Liver (tissue), 9 donors: Measurements from ENCODE around the gene MRPL21. TPM values are rescaled to one million over a fixed set of nuclear protein-coding genes. Genes with fewer than 3 reads are reported as not detected.

Source experiments
- DNase-seq: peaks from one replicate; pipeline ENCODE4 v3.0.0-alpha.2; 2017; ENCODE audit warnings: low spot score
- H3K27ac ChIP-seq, 2 donors: one replicate each; pipeline ENCODE4 v1.7.0; 2013; ENCODE audit warnings: inconsistent platforms in 2 of 2, low read length in 2 of 2, control low read depth in 1 of 2, low read depth in 1 of 2, mild to moderate bottlenecking in 1 of 2
- H3K27me3 ChIP-seq, 4 donors: one replicate each; pipeline versions ENCODE4 v1.6.1 to v1.7.0; 2013; ENCODE audit warnings: low read length in 3 of 4, inconsistent platforms in 1 of 4, mild to moderate bottlenecking in 1 of 4, moderate library complexity in 1 of 4; ENCODE audit not compliant: control insufficient read depth in 4 of 4, insufficient read depth in 4 of 4
- H3K36me3 ChIP-seq, 4 donors: one replicate each; pipeline versions ENCODE4 v1.6.1 to v1.7.0; 2013; ENCODE audit warnings: low read length in 3 of 4, mild to moderate bottlenecking in 3 of 4, low read depth in 1 of 4, moderate library complexity in 1 of 4; ENCODE audit not compliant: control insufficient read depth in 4 of 4, insufficient read depth in 3 of 4
- H3K4me1 ChIP-seq, 4 donors: one replicate each; pipeline versions ENCODE4 v1.6.1 to v1.7.0; 2013; ENCODE audit warnings: low read length in 3 of 4, mild to moderate bottlenecking in 3 of 4, moderate library complexity in 1 of 4; ENCODE audit not compliant: control insufficient read depth in 4 of 4, insufficient read depth in 4 of 4
- H3K4me3 ChIP-seq, 3 donors: one replicate each; pipeline versions ENCODE4 v1.6.1 to v1.7.0; 2013; ENCODE audit warnings: low read length in 3 of 3, control low read depth in 1 of 3, low read depth in 1 of 3, mild to moderate bottlenecking in 1 of 3
- H3K9ac ChIP-seq, 2 donors: one replicate each; pipeline ENCODE4 v1.7.0; 2013; ENCODE audit warnings: low read length in 2 of 2, mild to moderate bottlenecking in 2 of 2, moderate library complexity in 2 of 2, control low read depth in 1 of 2, low read depth in 1 of 2
- H3K9me3 ChIP-seq, 4 donors: one replicate each; pipeline versions ENCODE4 v1.6.1 to v1.7.0; 2013; ENCODE audit warnings: low read length in 3 of 4; ENCODE audit not compliant: control insufficient read depth in 4 of 4
- CTCF ChIP-seq: fragments of 150-350 bp; IDR thresholded peaks from 2 replicates; pipeline ENCODE4 v1.5.1; 2017; ENCODE audit warnings: improper control_type of control experiment, low read depth, low read length; ENCODE audit not compliant: missing input control
- EGR1 ChIP-seq, 2 donors: IDR thresholded peaks; 2 replicates each; pipeline ENCODE4 v1.6.1; 2016 to 2018; ENCODE audit warnings: antibody characterized with exemption in 2 of 2, low read depth in 2 of 2
- FOXA1 ChIP-seq: IDR thresholded peaks from 2 replicates; pipeline ENCODE4 v1.6.1; 2016; ENCODE audit warnings: antibody characterized with exemption
- FOXA2 ChIP-seq: IDR thresholded peaks from 2 replicates; pipeline ENCODE4 v1.6.1; 2016; ENCODE audit warnings: antibody characterized with exemption
- GABPA ChIP-seq, 2 donors: IDR thresholded peaks in 1 of 2; conservative IDR thresholded peaks in 1 of 2; 2 replicates each; pipeline ENCODE4 v1.6.1; 2016; ENCODE audit warnings: antibody characterized with exemption in 2 of 2, mild to moderate bottlenecking in 1 of 2, moderate library complexity in 1 of 2
- HNF4A ChIP-seq, 2 donors: conservative IDR thresholded peaks; 2 replicates each; pipeline ENCODE4 v1.6.1; 2016; ENCODE audit warnings: antibody characterized with exemption in 2 of 2, mild to moderate bottlenecking in 2 of 2
- HNF4G ChIP-seq: IDR thresholded peaks from 2 replicates; pipeline ENCODE4 v1.6.1; 2016; ENCODE audit warnings: antibody characterized with exemption
- JUND ChIP-seq, 2 donors: IDR thresholded peaks; 2 replicates each; pipeline ENCODE4 v1.6.1; 2016; ENCODE audit warnings: antibody characterized with exemption in 2 of 2
- NR2F2 ChIP-seq: IDR thresholded peaks from 2 replicates; pipeline ENCODE4 v1.6.1; 2016; ENCODE audit warnings: antibody characterized with exemption
- RAD21 ChIP-seq, 2 donors: IDR thresholded peaks; 2 replicates each; pipeline ENCODE4 v1.6.1; 2016; ENCODE audit warnings: antibody characterized with exemption in 2 of 2, mild to moderate bottlenecking in 2 of 2
- REST ChIP-seq: IDR thresholded peaks from 2 replicates; pipeline ENCODE4 v1.6.1; 2016; ENCODE audit warnings: antibody characterized with exemption, mild to moderate bottlenecking
- RXRA ChIP-seq, 2 donors: IDR thresholded peaks; 2 replicates each; pipeline ENCODE4 v1.6.1; 2017 to 2018; ENCODE audit warnings: antibody characterized with exemption in 2 of 2, mild to moderate bottlenecking in 1 of 2
- SP1 ChIP-seq: IDR thresholded peaks from 2 replicates; pipeline ENCODE4 v1.6.1; 2018; ENCODE audit warnings: antibody characterized with exemption, mild to moderate bottlenecking
- TAF1 ChIP-seq: conservative IDR thresholded peaks from 2 replicates; pipeline ENCODE4 v1.6.1; 2016; ENCODE audit warnings: antibody characterized with exemption, mild to moderate bottlenecking
- YY1 ChIP-seq: IDR thresholded peaks from 2 replicates; pipeline ENCODE4 v1.6.1; 2016; ENCODE audit warnings: antibody characterized with exemption, mild to moderate bottlenecking
- ZBTB33 ChIP-seq: IDR thresholded peaks from 2 replicates; pipeline ENCODE4 v1.6.1; 2016; ENCODE audit warnings: antibody characterized with exemption
- WGBS: extraction: QIAGEN DNeasy Blood & Tissue Kit; methylation state at CpG from one replicate; pipeline ENCODE4 v1.1.7; 2013; 5-methylcytosine and 5-hydroxymethylcytosine counted together
- polyA plus RNA-seq, 2 donors: library from polyadenylated mRNA; stranded (reverse) in 1 of 2; unstranded in 1 of 2; fragments of 200-250 nt in 1 of 2; fragments of >200 nt in 1 of 2; fragmentation: Nextera tagmentation in 1 of 2; extraction: Ambion mirVana in 1 of 2; gene quantifications; one replicate each; pipeline versions ENCODE4 v1.2.1 to v1.2.3, GENCODE V29; 2013 to 2015
- total RNA-seq, 2 donors: library from RNA; depleted of rRNA; stranded (reverse); fragments of >200 nt; gene quantifications; one replicate each; pipeline ENCODE4 v1.2.3, GENCODE V29; 2014
- TF ChIP-seq, protein P1 (sequence below): IDR thresholded peaks from 2 replicates; pipeline ENCODE4 v1.6.1; 2016; ENCODE audit warnings: antibody characterized with exemption
- TF ChIP-seq, protein P2 (sequence below): IDR thresholded peaks from 2 replicates; pipeline ENCODE4 v1.6.1; 2016; ENCODE audit warnings: antibody characterized with exemption
- donor health status: healthy.
- donor health status: healthy.
- donor health status: healthy.
- donor health status: healthy.
- donor health status: healthy.

The MRPL21 gene
- total and polyA plus RNA-seq, 4 donors = 22.3 to 76.8 (median 35.4) TPM

- 91% methylated on average over 5 of the region's 5 CpGs for WGBS
- DNase-seq = no peak
- H3K9ac ChIP-seq = no peak overlapping the region
- peaks cover 6 to 49% (median 32%) of the 10 kb centered on the region in 4 donors for H3K36me3 ChIP-seq
- H3K9me3 ChIP-seq = no peaks in the 10 kb centered on the region
- H3K27ac ChIP-seq = no peak overlapping the region
- no peak for TF ChIP-seq NR2F2
- TF ChIP-seq HNF4A (conservative IDR thresholded peaks at IDR 0.05) = no peak
- no peak for TF ChIP-seq REST
- TF ChIP-seq GABPA (IDR thresholded peaks at IDR 0.05 in 1 of 2, conservative IDR thresholded peaks at IDR 0.05 in 1 of 2) = no peak
- TF ChIP-seq SP1 = no peak
- TF ChIP-seq FOXA1 = no peak
- no peak for TF ChIP-seq YY1
- TF ChIP-seq FOXA2 = no peak
- TF ChIP-seq HNF4G = no peak
- no peak for TF ChIP-seq CTCF
- no peak for TF ChIP-seq RAD21 (IDR thresholded peaks at IDR 0.05)
- TF ChIP-seq JUND (IDR thresholded peaks at IDR 0.05) = no peak
- TF ChIP-seq, protein P1, sequence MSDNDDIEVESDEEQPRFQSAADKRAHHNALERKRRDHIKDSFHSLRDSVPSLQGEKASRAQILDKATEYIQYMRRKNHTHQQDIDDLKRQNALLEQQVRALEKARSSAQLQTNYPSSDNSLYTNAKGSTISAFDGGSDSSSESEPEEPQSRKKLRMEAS = no peak
- TF ChIP-seq RXRA (IDR thresholded peaks at IDR 0.05) = no peak
- no peak for TF ChIP-seq ZBTB33
- no peak overlapping the region for H3K4me3 ChIP-seq
- peaks cover 4 to 16% (median 12%) of the 10 kb centered on the region in 4 donors for H3K4me1 ChIP-seq
- H3K27me3 ChIP-seq = no peaks in the 10 kb centered on the region
These were observed 10.3 kb downstream of the MRPL21 start for GRCh38 chr11:68893282-68893681.

DNA sequence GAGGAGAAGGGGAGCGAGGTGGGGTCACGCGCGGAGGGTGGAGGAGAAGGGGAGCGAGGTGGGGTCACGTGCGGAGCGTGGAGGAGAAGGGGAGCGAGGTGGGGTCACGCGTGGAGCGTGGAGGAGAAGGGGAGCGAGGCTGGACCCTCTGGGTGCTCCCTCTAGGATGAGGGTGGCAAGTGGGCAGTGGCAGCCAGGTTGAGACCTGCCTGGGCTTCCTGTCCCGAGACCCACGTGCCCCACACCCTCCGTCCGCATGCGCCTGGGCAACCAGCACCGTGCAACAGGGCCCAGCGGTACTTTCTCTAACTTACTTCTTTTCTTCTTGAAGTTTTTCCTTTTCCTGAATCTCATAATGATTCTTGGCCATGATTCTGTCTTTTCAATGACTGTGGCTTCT, 11.1 kb downstream of the MRPL21 start:
- Histone ChIP-seq H3K9me3 (no peaks in the 10 kb centered on the region), H3K9ac (no peak overlapping the region), H3K4me3 (no peak overlapping the region), H3K4me1 (peaks cover 4 to 16% (median 12%) of the 10 kb centered on the region in 4 donors), H3K36me3 (peaks cover 6 to 43% (median 27%) of the 10 kb centered on the region in 4 donors), H3K27me3 (no peaks in the 10 kb centered on the region), H3K27ac (no peak overlapping the region)
- no peak for DNase-seq
- WGBS = 96% methylated on average over 20 of the region's 20 CpGs
- TF ChIP-seq JUND (IDR thresholded peaks at IDR 0.05) (no peak), HNF4G (no peak), ZBTB33 (no peak), CTCF (no peak), EGR1 (IDR thresholded peaks at IDR 0.05; ENCODE audit: low read depth in 2 of 2) (no peak), FOXA2 (no peak), GABPA (IDR thresholded peaks at IDR 0.05 in 1 of 2, conservative IDR thresholded peaks at IDR 0.05 in 1 of 2) (no peak), RXRA (IDR thresholded peaks at IDR 0.05) (no peak), TAF1 (no peak), FOXA1 (no peak), RAD21 (IDR thresholded peaks at IDR 0.05) (no peak), SP1 (no peak), NR2F2 (no peak)
- TF ChIP-seq, protein P2, sequence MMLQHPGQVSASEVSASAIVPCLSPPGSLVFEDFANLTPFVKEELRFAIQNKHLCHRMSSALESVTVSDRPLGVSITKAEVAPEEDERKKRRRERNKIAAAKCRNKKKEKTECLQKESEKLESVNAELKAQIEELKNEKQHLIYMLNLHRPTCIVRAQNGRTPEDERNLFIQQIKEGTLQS = no peak
- TF ChIP-seq, protein P1 = no peak
